Measurements from ENCODE around the gene PTPN14. TPM values are rescaled to one million over a fixed set of nuclear protein-coding genes. Genes with fewer than 3 reads are reported as not detected.
A peak's percentile ranks its signal among the peaks of the same experiment; 100 is the strongest.

PTPN14 gene
- polyA plus RNA-seq, 4 donors: 29.6 to 42.9 (median 33.5) TPM

DNA sequence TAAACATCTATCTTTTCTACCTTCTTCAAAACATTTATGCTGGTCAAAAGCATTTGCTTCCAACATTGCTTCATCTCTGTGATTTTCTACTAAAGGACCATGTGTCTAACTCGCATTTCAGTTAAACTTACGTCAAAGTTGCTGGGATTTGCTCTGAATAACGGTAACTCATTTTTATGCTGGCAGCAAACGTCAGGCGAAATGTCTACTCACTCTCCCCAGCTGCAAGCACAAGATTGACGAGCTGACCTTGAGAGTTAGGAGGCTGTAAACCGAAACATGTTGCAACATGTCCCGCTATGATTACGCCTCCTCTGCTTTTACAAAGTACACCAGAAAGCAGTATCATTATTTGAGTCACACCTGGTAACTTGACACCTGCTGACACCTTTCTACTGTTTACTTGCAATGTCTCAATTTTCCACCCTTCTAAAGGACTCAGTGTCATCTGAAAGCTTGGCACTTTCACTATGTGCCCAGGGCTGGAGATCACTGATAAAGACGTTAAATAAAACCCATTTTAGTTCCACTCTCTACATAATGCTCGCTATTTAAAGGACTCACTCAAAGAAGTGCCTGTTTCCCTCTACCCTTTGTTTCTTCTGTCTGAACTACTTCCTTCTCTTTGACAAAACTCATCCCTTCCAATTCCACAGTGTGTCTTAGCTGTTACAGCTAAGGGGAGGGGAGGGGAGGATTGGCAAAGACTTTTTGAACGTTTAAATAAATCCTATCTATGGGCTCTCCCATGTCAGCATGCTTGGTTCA lies 111.9 kb downstream of the PTPN14 start:
- DNase-seq (ENCODE audit: low read depth in 4 of 4, low spot score in 2 of 4): peak in 2 of 4 donors; percentile 26 to 40

DNA sequence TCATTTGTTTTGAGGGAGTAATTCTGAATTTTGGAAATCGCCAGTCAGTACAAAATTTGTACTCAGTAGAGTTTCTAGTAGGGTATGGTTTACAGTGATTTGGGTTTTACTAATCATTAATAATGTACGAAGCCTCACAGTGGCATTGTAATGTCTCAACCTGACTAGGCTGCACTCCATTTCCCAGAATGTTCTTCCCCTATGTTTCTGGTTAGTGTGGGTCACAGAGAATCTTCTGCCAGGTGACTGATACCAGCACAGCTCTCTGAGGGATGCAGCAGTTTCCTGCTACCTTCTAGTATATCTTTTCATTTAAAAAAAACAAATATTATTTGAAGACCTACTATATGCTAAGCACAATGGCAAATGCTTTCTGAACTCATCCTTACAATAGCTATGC lies 112.9 kb downstream of the PTPN14 start:
- DNase-seq (ENCODE audit: low read depth in 4 of 4, low spot score in 2 of 4): no peak

DNA sequence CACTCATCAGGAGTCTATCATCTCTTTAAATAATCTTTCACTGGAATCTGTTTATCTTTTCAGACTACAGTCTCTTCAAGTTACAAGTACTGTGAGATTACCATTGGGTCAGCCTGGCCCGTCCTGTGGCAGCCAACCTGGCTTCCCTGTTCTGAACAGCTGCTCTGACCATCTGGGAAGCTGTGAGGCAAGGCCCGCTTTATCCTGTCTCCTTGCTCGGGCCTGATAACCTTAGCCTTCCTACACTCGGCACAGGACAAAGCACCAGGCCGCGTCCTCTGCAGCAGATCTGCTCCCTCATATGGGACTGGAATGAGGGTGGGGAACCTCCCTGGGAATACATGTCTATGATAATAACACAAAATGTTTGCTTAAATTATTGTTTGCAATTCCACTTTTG lies 113.3 kb downstream of the PTPN14 start:
- no peak for DNase-seq (ENCODE audit: low read depth in 4 of 4, low spot score in 2 of 4)

DNA sequence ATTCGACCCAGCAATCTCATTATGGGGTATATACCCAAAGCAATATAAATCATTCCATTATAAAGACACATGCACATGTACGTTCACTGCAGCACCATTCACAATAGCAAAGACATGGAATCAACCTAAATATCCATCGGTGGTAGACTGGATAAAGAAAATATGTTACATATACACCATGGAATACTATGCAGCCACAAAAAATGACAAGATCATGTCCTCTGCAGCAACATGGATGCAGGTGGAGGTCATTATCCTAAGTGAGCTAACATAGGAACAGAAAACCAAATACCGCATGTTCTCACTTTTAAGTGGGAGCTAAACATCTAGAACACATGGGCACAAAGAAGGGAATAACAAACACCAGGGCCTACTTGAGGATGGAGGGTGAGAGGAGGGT lies 115.5 kb downstream of the PTPN14 start:
- no peak for DNase-seq (ENCODE audit: low read depth in 4 of 4, low spot score in 2 of 4)

DNA sequence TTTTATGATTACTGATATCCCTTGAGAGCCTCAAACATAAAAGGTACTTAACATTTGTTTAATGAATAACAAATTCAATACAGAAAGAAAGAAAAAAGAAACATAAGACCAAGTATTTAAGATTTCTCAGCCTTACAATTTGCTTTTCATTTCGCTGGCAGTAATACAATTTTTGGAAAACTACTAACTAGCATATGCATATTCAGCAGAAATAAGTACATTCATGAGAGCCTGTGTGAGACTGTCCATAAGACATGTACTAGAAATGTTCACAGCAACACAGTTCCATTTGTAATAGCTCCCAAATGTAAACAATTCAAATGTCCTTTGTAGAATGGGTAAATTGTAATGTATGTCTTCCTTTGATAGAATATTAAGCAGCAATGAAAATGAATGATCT lies 119.2 kb downstream of the PTPN14 start:
- DNase-seq (ENCODE audit: low read depth in 4 of 4, low spot score in 2 of 4): no peak

DNA sequence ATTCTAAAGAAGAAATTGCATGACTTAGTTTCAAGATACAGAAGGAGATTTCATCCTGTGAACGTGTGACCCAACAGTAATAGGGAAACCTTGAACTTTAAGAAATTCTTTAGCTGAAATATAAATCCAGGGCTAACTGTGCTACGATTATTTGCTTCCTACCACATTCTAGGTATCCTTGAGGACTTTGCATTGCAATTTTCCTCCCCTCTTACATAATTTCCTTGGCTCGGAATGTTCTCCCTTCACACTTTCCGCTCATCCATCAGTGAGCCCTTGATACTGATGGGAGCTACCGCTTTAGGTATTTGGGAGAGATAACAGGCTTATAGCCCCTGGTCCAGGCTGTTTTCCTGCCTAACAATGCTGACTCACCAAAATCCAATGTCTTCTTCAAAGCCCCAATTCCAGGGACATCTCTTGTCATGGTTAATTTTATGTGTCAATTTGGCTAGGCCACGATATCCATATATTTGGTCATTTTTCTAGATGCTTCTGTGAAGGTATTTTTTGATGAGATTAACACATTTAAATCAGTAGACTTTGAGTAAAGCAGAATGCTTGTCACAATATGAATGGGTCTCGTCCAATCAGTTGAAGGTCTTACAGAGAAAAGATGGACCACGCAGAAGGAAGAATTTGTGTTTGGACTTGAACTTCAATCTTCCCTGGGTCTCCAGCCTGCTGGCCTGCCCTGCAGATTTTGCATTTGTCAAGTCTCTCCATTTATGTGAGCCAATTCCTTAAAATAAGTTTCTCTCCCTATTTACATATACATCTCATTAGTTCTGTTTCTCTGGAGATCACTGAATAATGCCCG lies 121.2 kb downstream of the PTPN14 start:
- DNase-seq (ENCODE audit: low read depth in 4 of 4, low spot score in 2 of 4): no peak

DNA sequence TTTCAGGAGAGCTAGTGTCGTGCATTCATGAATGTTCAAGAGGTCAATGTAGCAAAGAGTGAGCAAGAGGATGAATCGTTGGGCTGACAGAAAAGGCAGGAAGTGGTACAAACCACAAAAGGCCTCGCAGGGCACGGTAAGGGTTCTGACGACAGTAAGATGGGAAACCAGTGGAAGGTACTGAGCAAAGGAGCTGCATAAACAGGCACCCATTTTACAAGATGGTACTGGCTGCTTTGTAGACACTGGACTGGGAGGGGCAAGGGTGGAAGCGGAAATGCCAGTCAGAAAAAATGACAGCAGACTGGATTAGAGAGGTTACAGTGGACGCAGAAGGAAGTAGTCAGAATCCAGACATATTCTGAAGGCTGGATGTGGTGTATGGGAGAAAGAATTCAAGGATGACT lies 123.5 kb downstream of the PTPN14 start:
- DNase-seq (ENCODE audit: low read depth in 4 of 4, low spot score in 2 of 4): no peak

DNA sequence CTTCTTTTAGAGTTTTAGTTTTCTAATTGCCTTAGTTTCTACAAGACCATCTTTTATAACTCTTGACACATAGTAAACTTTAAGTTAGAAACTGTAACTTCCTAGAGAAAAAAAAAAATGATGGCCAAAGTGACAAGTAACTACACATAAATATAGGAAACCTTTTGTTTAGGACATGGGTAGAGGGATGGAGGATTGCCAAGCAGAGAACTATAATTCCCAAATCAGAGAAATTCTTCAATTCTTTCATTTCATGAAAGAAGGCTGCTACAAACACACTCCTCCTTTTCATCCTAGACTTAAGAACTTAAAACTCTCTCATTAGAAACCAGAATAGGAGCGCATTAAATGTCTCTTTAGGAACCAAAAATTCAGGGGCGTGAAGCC lies 125.0 kb downstream of the PTPN14 start:
- DNase-seq (ENCODE audit: low read depth in 4 of 4, low spot score in 2 of 4): no peak

DNA sequence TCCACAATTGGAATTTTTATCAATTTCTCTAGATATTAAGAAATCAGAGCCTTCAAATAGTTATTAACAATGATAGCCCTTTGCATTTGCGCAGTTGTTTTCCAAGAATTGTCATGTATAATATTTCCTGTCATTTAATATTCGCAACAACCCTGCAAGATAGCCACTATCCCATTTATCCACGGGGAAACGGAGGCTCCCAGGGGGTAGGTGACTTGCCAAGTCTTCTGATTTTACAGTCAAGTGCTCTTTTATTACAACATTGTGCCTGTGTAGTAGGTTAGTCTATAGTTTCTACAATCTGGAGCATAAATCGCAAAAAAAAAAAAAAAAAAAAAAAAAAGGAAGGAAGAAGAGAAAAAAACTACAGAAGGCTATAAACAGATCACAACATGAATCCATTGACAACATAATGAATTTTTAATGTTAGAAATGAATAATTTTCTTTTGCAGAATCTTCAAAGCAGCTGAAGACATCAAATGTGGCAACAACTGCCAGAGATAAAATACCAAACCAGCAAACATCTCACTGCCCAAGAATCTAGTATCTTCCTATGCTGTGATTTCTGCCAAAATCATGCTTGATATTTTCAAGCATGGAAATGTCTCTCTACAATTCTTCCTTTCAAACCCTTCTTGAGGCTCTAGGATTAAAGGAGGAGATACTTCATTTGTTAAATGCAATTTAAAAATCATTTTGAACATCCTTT lies 125.5 kb downstream of the PTPN14 start:
- no peak for DNase-seq (ENCODE audit: low read depth in 4 of 4, low spot score in 2 of 4)

DNA sequence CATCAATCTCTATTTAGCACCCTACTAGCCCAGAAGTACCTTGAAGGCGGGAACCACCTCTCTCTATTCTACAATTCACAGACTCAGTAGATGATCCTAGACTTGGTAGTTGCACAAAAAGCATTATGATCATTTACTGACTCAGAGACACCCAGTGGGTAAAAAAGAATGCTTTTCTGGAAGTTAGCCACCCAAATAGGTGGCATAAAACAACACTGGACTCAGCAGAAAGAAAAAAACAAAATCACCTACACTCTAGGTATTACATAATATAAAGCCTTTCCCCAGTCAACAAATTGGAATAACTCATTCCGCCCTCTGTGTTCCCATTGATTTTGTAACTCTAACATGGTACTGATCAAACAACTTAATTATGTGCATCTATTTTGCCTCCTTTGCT lies 126.3 kb downstream of the PTPN14 start:
- no peak for DNase-seq (ENCODE audit: low read depth in 4 of 4, low spot score in 2 of 4)

DNA sequence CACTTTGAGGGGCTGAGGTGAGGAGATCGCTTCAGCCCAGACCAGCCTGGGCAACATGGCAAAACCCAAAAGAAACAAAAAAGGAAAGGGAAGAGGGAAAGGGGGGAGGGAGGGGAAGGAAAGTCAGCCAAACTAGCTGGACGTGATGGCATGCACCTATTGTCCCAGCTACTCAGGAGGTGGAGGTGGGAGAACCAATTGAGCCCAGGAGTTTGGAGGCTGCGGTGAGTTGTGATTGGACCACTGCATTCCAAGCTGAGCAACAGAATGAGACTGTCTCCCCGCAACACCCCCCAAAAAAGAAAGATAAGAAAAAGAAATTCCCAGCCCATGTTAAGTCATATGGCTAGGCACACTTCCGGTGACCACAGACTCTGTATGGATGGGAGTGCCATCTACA lies 128.4 kb downstream of the PTPN14 start:
- no peak for DNase-seq (ENCODE audit: low read depth in 4 of 4, low spot score in 2 of 4)

DNA sequence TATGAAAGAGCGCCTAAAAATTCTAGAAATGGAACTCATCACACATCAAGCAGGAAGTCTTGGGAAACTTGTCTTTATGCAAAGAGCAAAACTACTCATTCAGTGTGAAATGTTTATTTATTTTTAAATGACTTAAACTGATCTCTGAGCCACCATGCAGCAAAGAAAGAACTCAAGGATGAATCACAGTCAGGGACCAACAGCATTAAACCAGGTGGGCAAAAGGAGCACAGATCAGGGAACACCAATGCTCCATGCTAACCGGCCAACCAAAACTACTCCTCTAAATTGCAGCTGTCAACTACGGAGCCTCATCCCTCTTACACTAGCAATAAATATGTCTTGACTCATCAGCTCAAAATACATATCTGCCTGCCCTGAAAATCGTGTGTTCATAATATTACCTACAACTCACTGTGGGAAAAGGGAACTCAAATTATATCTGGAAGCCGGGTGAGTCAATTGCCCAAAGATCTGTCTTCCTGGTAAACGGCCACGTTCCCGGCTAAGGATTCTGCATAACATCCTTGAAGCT lies 129.2 kb downstream of the PTPN14 start:
- no peak for DNase-seq (ENCODE audit: low read depth in 4 of 4, low spot score in 2 of 4)

DNA sequence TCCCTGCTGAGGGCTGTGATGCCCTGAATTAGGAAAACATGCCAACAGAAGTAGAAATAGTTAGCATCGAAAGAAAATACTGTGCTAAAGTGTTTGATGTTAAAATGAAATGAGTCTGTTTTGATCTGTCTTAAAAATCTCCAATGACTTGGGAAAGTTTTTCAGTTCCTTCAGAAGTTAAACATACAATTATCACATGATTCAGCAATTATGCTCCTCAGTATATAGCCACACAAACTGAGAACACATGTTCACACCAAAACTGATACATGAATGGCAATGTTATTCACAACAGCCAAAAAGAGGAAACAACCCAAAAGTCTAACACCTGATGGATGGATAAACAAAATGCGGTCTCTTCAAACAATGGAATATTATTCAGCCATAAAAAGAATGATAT lies 130.6 kb downstream of the PTPN14 start:
- DNase-seq (ENCODE audit: low read depth in 4 of 4, low spot score in 2 of 4): no peak

DNA sequence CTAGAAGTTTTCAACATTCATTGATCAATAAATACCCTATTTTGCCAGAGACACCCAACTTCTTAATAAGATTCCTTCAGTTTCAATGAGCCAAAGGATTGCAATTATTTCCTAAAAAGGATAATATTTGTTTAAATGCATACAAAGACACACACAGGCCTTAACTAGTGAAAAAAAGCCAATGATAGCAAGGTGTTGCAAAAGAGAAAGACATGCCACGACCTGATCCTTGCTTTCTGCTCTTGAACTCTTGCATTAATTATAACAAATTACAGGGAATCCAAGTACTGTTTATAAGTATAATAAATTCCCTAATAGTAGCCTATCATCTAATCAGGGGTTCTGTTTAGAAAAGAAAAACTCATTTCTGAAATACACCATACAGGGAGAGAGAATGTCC lies 131.1 kb downstream of the PTPN14 start:
- no peak for DNase-seq (ENCODE audit: low read depth in 4 of 4, low spot score in 2 of 4)

DNA sequence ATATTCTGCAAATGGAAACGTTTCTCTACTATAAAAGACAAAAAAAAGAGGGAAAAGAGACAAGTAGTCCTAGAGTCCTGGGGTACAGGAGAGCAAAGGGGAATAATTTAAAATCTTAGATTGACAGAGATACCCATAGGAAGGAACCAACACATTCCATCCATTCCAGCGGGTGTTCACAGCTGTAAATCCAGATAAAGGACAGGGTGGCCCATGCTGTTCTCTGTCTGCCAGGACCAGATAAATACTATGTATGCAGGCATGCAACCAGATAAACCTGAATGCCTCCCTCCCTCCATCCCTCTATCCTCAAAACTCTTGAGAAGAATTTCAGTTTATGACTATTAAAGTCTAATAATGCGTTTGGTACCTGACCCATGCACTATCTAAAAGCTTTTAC lies 131.8 kb downstream of the PTPN14 start:
- no peak for DNase-seq (ENCODE audit: low read depth in 4 of 4, low spot score in 2 of 4)

DNA sequence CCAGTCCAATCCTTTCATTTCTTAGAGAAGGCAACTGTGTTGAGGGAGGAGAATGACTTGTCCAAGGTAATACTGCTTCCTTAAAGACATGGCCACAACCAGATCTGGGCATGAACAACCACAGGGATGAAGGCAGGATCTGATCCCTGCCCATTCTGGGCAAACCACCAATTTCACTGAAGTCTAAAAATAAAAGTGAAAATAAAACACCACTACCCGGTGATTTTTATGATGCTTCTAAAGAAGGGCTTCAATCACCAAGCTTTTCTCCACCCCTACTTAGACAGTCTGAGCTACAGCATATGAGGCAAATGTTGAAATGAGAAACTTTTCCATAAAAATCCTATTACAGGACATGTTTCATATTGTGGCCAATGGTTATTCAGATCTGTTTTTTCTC lies 133.0 kb downstream of the PTPN14 start:
- DNase-seq (ENCODE audit: low read depth in 4 of 4, low spot score in 2 of 4): no peak

DNA sequence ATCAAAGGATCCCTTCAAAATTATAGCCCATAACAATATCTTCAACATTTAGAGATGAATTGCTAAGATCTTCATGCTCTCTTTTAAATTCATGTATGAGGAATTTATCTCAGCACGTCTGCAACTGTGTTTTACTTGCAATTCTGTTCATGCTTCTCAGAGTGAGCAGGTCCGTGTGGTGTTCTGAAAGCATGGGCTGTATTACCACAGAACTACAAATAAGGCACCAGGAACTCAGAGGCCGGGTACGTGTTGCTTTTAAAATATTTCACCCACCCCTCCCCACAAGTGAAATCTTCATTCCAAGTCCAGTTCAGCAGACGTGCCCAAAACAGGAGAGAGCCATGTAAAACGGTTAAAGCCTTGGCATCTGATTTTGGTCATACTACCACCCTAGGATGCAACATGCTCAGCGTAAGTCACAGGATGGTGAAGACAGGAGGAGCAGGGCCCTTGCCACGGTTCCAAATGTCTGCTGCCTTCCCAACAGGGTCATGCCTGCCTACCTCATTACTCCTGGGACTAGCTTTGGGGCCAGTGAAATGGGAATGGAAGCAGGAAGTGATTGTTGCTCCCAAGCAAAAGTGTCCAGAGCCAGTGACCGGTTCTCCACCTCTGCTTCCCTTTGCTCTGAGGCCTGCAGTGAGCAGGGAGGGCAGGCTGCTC lies 133.7 kb downstream of the PTPN14 start:
- no peak for DNase-seq (ENCODE audit: low read depth in 4 of 4, low spot score in 2 of 4)

DNA sequence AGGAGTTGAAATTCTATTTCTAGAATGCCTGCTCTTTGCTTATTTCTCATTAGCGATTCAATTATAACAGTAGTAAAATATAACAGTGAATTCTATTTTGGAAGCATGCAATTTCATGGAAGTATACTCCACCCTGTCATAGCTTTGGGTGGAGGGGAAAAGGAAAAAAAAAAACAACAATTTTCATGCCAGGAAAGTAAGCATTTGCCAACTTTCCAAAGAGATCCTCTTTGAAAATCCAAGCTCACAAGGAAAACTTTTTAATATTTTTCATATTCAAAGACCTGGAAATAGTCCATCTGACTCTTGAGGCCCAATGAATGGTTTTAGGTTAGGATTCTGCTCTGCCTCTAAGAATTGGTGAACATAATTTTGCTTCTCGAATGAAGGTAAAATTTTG lies 134.5 kb downstream of the PTPN14 start:
- no peak for DNase-seq (ENCODE audit: low read depth in 4 of 4, low spot score in 2 of 4)

DNA sequence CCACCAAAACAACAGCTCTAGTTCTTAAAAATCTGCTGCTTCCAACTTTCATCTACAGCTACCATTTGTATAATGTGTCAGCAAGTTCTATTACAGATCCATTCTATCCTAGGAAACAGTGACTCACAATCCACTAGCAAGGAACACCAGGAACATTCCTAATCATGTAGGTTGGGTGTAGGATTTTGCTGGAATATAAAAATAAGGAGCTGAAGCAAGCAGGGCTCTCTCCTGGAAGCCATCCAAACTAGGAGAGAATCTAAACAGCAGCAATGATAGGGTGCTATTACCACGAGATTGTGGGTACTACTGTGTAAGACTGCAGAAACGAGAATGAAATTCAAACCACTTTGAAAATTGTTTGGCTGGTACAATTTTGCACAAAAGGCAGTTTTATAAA lies 135.0 kb downstream of the PTPN14 start:
- no peak for DNase-seq (ENCODE audit: low read depth in 4 of 4, low spot score in 2 of 4)

DNA sequence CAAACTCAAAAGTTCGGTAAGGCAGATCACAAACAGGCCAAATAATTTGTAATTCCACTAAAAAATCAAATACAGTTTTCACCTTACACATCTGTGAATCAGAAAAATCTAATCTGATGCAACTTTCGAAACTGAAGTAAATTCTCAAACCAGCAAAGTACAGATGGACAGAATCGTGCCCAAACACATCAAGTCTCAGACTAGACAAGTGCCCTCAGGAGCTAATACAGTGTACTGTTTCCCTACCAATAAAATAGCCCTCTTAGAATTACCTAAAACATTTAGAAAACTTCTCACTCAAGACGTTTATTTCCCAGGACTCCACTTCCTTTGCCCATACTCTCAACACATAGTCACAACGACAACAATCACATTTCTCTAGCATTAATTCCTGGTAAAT lies 136.3 kb downstream of the PTPN14 start:
- DNase-seq (ENCODE audit: low read depth in 4 of 4, low spot score in 2 of 4): no peak

DNA sequence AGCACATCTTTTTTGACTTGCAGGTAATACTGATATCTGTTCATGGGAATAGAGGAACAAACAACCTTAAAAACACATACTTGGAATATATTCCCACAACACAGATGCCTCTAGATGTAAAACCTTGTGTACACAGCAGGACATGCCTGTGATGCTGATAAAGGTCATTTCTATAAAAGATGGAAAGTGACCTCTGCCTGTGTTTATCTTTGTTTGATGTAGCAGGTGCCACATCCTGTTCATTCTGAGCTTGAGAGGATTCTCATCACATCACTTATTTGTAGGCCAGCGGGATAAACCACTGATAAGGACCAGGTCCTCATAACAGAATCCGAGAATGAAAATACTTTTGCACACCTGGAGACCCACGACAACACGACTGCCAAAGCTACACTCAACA lies 136.7 kb downstream of the PTPN14 start:
- no peak for DNase-seq (ENCODE audit: low read depth in 4 of 4, low spot score in 2 of 4)
